Dedifferentiated amniotic fluid mesenchymal stem cell (primary cell): Measurements from ENCODE around the gene HUS1B.
"Not testable (repeated sequence)": the region's sequence is repeated elsewhere in the genome, so short reads cannot be mapped to it uniquely, and the experiment has no call there.

Experiments
- DNase-seq: peaks from one replicate; pipeline ENCODE4 v3.0.0-alpha.2; 2016; ENCODE audit errors: extremely low spot score

The HUS1B gene

DNA sequence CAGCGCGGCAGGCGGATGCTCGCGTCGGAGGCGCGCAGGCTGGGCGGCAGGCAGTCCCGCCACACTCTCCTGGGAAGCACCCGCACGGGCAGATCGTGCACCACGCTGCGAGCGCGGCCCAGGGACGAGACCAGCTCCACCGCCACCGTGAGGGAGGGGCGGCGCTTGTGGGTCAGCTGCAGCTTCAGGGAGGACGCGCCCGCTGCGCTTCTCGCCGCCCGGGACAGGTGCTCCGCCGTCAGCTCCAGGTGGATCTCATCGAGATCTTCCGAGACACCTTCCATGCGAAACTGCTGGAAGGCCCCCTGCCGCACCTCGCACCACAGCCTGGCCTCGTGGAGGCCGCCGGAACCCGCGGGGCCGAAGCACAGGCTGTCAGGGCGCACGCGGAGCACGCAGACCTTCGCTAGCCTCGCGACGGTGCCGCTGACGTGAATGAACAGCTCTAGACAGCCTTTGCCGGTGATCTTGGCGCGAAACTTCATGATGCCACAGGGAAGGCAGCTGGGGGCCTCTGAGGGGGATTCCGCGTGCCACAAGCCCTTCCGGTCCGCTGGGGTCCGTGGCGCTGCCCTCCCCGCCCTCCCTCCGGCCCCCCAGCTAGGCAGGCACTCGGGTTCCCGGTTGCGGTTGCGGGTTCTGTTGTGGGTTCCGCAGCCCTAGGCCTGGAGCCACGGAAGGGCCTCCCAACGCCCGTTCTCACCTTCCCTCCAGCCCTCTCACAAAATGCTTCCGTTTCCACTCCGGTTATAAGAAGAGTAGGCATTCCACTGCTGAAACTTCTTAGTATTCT, at the start of gene HUS1B:
Gene HUS1B (minus strand): TSS at position 641 of the 793 bp plus-strand sequence. CDS start 156 bp downstream, at position 485.
- no peak for DNase-seq

DNA sequence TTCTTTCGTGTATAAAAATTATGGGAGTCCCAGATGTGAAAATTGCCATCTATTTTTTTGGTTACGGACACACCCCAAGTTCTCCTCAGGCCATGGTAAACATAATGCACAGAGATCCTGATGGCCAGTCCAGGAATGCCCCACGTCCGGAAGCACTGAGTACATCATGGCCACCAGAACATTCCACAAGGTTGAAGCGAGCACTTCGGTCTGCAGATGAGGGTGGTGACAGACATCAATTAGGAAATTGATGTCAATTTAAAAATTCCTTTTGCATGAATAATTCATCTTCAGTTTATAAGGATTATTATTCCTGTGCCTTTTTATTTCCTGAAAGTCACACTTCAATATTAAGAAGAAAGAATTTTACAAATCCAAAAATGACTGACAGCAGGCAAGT, 49.2 kb upstream of the HUS1B start:
- no peak for DNase-seq

DNA sequence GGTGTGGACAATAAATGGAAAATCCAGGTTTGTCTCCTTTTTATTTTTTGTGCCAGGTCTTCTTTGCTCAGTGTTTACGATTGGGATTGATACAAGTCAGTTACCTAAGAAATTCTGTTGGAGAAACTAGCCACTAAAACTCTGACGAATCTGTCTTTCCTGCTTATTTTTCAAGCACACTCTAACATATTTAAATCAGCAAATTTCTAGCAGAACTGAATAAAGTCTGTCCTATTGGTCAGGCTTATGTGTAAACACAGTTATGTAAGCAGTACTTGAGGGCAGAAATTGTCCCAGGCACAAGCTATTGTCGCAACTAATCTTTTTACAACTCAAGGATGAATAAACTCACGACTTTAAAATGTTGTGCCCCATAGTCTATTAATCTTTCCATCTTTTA, 48.1 kb upstream of the HUS1B start:
- no peak for DNase-seq

DNA sequence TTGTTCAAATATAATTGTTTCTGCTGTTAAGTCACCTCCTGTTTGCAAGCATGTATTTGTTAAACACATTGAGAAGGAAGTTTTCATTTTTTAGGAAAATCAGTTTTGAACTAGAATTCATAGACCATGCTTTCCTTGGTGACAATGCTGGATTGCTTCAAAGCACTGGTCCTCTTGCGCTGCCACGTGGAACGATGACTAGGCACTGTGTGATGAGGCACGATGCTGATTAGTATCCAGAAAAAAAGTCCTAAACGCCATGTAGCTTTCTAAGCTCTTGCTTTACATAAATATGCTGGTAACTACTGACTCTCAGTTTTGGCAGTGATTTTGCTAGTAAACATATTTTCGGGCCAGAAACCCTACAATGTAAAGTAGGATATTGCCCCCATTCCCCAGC, 47.1 kb upstream of the HUS1B start:
- DNase-seq: no peak

DNA sequence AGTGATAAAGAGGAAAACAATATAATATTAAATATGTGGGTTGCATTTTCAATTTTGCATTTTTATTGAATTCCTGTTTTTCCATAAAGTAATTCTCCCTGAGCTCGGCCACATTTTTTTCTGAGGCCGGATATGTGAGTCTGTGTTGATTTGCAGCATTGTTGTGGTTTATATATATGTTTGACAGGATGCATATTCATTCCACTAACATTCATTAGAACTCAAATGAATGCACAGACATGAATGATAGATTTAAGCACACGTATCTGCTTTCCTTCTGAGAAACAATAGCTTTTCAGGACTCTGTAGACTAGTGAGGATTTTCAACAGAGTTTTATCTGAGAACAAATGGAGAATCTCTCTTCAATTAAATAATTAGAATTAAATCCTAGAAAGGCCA, 46.7 kb upstream of the HUS1B start:
- no peak for DNase-seq

DNA sequence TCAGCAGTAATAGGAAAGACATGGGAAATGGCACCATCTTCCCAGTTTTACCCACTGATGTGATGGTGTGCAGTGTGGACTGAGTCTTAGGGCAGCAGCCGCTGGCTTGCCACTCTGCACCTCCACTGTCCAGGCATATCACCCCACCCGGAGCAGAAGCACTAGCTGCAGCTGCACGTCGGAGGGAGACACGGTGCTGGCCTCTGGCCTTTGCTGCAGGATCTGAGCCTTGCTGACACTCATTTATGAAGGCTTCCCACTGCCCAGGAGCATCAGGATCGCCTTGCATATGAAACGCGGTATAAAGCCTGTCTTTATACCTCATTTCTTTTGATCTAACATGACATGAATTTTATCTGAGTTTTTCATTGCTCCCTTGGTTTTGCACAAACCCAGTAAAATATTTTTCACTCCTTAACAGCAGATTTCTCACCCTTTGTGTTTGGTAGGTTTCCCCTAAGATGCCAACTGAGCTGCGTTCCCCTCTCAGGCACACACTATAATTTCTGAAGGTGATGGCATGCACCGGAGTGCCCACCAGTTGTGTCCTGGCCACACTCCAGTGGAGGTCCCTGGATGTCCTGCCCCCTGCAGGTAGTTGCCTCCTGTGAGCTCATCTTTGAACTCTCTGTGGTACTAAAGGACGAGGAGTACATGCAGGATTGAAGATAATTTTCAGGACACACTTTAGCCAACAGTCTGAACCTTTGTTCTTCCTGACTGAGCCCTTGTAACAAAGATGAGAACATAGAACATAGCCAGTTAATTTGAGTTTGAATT, 45.0 kb upstream of the HUS1B start:
- DNase-seq: no peak

DNA sequence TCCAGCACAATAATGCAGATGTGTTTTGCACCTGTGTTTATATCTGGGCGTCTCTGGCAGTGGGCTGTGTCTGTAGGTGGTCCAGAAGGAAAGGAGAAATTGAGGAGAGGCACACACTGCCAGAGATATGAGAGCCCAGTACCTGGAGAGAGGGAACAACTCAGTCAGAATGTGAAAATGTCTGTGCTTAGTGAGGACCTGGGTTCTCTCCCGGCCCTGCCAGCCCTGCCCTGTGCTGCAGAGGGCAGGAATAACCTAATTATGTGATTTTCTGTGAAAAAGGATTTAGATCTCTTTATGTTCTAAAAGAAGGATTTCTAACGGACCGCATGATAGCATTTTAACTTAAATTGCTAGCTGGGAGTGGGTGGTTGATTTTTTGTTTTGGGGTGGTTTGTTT, 44.3 kb upstream of the HUS1B start:
- no peak for DNase-seq

DNA sequence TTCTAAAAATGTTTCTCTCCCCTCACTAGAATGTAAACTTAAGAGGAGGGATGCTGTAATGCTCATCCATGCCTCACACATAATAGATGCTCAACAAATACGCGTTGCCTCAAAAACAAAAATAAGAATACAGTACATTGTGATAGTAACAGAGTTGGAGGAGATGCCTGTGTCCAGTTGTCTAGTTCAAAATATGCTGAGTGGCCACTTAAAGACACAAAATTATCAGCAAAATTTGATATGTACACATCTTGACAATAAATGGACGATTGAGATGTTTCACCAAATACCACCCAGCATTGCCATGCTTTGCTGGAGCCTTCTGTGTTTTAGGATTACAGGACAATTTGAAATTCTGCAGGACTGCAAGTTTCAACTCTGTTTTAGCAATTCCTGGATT, 43.6 kb upstream of the HUS1B start:
- DNase-seq: no peak

DNA sequence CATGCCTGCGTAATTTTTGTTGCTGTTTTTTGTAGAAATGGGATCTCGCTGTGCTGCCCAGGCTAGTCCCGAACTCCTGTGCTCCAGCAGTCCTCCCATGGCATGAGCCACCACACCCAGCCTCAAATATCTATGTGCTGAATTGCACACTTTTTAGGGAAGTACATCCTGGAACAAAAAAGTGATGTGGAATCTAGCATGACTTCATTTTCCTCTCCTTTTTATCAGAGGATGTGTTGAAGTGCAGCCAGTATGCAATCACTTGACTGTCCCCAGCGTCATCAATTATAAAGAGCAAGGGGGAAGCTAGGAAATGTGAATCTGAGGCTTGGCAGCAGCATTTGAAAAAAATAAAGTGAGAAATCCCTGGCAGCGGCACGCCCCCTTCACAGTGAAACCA, 42.4 kb upstream of the HUS1B start:
- no peak for DNase-seq

DNA sequence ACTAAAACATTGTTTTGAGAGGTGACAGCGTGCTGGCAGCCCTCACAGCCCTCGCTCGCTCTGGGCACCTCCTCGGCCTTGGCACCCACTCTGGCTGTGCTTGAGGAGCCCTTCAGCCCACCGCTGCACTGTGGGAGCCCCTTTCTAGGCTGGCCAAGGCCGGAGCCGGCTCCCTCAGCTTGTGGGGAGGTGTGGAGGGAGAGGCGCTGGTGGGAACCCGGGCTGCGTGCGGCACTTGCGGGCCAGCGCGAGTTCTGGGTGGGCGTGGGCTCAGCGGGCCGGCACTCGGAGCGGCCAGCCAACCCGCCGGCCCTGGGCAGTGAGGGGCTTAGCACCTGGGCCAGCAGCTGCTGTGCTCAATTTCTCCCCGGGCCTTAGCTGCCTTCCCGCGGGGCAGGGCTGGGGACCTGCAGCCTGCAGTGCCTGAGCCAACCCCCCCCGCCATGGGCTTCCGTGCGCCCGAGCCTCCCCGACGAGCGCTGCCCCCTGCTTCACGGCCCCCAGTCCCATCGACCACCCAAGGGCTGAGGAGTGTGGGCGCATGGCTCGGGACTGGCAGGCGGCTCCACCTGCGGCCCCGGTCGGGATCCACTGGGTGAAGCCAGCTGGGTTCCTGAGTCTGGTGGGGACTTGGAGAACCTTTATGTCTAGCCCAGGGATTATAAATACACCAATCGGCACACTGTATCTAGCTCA, 37.7 kb upstream of the HUS1B start:
- not testable (repeated sequence) for DNase-seq

DNA sequence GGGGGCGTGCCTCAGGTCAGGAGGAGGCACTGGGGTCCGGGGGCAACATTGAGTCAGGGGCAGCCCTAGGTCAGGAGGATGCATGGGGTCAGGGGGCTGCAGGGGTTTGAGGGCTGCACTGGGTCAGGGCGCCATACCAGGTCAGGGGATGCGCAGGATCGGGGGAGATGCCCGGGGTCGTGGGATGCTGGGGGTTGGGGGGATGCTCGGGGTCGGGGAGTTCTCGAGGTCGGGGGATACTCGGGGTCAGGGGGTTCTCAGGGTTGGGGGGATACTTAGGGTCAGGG, 36.8 kb upstream of the HUS1B start:
- no peak for DNase-seq

DNA sequence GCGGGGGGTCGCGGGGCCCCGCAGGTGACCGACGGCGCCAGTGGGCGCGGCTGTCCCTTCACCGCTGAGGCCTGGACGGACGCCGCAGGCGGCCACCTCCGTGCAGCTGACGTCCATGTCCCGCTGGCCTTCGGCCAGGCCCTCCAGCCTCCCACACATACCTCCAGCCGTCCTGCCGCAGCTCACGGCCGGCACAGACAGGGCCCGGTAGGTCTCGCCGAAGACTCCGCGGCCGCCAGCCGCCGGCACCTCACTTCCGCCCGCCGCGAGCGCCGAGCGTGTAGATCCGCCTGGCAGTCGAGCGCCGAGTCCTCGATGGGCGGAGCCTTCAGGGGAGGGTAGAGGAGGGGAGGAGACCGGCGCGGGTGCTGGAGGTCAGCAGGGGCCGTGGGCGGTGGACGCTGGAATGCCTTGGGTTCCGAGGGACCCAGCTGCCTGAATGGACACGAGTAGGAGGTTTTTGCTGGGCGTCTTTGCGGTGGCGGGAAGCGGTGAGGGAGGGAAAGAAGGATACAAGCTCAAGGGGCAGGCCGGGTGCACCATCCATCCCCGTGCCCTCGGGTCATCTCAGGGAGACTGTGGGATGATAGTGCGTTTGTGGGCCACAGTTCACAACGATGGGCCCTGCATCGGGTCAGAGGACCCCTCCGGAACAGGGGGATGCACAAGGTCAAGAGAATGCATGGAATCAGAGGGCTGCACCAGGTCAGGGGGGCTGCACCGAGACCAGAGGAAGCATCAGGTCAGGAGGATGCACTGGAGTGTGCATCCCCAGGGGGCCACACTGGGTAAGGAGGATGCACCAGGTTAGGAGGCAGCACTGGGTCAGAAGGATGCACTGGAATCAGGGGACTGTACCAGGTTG, 36.2 kb upstream of the HUS1B start, which contains the start of gene EXOC2:
Gene EXOC2 (minus strand): TSS at position 282 of the 865 bp plus-strand sequence. CDS start 55,321 bp downstream, outside the sequence.
- peak; percentile 71 for DNase-seq

DNA sequence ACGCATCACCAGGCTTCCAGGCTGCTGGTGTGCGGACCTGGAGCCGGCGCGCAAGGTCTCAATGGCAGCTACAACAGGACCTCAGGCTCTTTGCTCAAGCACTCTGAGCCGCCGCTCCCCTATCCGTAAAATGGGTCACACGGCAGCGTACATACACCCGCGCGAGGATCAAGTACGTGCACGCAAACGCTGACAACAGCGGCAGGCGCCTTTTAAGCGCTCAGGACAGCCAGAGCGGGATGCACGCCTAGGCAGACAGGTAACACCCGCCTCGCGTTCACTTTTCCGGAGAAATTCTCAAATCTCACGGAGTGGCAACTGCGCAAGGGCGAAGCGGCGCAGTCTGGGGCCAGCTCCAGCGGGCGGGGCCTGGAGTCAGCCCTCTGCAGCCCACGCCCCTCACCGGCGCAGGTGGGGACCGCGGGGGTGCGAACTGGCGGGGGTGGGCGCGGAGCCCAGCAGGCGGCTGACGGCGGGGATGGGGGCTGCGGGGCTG, 35.5 kb upstream of the HUS1B start:
- no peak for DNase-seq

DNA sequence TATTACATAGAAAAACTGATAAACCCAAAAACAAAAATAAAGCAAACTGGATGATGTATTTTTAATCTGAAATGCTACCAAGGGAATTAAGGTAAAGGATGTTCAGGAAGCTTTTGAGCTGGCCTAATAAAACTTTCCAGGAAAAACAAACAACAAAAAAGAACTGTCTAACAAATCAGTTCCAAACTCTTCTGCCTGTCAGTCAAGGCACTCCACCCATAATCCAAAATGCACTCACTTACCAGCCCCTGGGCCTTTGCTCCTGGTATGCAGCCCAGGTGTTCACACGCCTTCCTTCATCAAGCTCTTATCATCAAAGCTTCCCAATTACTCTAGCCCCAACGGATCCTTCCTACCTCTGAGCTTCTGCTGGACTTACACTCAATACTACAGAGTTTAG, 32.3 kb upstream of the HUS1B start:
- no peak for DNase-seq

DNA sequence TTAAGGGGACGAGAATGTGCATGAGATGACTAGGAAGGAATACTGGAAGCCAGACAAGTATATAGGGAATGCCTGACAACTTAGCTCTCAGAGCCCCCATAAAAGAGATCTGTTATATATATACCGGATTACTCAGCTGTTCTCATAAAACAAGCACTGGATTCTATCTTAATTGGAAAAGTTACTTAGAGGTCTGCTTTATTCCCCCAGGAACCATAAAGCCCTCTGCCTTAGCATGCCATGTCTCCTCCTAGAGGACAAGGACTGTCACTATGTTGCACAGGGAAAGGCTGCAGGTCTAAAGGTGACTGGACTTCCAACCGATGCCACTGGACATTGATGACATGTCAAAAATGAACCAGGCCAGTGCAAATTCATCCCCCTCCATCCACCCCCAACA, 29.6 kb upstream of the HUS1B start:
- DNase-seq: no peak

DNA sequence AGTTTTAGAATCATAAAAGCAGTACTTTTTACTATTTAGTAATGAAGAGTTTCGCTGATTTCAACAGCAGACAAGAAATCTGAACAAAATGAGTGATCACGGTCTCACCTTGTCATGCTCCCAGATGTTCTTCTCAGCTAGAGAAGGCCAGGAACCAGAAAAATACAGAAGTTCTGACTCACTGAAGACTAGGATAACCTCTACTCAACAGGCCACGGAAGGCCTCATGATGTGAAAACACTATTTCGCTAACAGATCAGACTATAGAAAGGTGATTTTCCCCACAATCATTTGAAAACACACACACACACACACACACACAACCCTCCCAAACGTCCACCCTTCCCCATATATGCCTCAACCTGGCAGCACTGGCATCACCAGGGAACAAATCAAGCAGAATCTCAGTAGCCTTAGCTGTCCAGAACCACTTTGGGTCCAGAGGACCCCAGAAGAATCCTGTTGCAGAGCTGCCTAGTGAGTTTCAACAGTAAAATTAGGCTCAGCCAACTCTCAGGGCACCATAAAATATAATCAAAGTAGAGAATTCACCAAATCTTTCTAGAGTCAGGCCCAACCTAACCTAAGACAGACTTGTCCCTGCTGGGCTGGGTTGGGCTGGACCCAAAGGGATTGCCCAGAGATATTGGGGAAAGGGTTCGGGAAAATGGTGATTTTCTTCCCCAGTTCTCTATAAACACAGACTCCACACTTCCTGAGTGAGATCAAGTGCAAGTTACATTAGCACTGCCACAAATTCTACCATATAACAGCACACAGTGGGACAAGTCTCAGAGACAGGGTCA, 28.1 kb upstream of the HUS1B start:
- DNase-seq: no peak

DNA sequence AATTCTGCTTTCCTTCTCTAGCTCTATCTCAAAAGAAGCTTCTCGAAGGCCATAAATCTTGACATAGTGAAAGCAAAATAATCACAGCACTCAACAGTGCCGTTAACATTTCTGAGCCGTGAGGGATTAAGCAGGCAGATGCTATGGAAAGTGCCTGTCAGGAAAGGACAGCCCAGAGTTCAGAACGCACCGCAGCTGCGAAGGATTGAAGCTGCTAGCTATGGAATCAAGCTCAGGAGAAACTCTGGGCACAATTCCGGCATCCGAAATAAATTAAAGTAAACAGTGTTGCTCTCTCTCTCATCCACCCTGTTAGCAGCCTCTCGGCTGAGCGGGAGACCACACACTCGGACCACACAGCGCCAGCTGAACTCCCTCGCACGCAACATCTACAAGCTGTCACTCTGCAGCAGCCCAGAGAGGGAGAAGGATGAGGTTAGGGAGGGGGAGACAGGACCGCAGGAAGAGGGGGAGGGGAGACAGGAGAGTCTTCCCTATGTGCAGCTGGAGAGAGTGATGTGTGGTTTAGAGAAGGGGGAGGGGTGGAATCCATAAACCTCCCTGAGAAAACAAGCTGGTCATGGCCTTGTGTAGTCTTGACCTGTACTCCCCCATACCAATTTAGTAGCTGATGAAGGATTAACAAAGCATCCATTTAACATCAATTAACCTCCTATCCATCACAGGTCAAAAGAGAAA, 27.0 kb upstream of the HUS1B start:
- peak; percentile 68 for DNase-seq

DNA sequence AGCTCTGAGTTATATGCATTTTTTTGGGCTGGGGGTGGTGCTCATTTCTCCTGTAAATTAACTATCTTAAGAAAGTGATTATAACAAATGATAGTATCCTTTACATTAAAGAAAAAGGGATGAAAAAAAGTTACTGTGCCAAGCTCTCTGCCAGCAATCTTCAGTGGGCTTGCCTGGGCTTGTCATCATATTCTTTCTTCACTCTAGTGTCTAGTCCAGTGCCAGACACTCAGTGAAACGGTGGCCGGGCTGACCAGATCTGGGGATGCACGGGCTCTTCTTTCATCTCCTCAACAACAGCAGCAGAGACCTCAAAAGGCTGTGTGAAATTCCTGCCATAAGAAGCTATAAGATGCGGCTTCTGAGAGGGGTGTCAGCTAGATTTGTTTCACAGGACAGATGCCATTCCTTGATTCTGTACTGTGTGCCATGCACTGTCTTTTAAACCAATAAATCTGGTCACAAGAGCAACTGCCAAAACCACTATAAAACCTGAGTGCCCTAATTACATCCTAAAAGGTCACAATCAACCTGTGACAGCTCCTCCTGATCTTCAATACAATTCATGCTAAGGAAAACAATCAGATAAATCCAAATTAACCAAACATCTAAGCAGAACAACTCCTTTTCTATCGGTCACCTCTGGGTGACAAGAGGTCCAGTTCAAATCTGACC, 23.9 kb upstream of the HUS1B start:
- no peak for DNase-seq

DNA sequence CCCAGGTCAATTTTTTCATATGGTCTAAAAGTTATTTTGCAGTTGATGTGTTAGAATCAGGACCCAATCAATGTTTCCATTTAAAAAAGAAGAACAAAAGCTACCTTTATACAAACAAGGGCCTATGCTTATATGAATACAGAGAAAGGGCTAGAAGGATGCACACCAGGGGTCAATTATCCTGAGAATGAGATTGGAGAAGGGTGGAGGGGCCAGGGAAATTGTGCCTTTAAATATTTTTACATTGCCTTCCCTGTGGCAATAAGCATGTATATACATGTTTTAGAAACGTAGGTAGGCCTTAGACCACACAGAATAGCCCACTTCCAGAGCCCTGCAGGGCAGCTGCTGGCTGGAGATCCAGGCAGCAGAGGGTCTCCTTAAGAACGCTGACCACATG, 23.4 kb upstream of the HUS1B start:
- DNase-seq: no peak

DNA sequence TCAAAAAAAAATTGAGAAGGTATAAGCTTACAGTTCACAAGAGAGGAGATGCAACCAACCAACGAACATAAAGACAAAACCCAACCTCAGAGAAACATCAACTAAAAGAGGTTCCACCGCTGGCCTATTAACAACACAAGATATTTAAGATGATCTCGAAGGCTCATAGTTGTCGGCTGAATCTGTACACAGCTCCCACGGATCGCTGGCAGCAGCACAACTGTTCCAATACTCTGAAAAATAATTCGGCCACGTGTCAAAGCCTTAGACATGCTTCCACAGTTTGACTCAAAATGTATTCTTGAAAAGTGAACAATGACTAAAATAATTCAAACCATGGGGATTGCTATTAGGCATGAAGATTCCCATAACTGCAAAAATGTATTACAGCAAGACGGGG, 22.4 kb upstream of the HUS1B start:
- no peak for DNase-seq
